IMR-90 (cell line): ENCODE measurements around the gene GGA3. TPM values are rescaled to one million over a fixed set of nuclear protein-coding genes. Genes with fewer than 3 reads are reported as not detected.
A peak's percentile ranks its signal among the peaks of the same experiment; 100 is the strongest.

Experiments
- ATAC-seq: fragments of 200-7000 bp; cut with Tn5 transposase; 2 replicates; pipeline ENCODE4 v1.9.1; 2020; ENCODE audit warnings: low read depth, mild to moderate bottlenecking, moderate library complexity
- BruUV-seq: library from RNA; stranded (reverse); fragments of 400-500 nt; replicated peaks from 2 replicates; lab custom pipeline; 2021; lab: Mats Ljungman, UMichigan
- CTCF ChIA-PET: fragments of 300-600 bp; formaldehyde crosslinking; extraction: SDS; loops from one replicate; lab custom pipeline; 2021; ENCODE audit warnings: antibody characterized with exemption; lab: Yijun Ruan, JAX
- POLR2A ChIA-PET: fragments of 300-600 bp; sonication (Branson Sonifier 250); formaldehyde crosslinking; loops from one replicate; lab custom pipeline; 2022; ENCODE audit warnings: antibody characterized with exemption; ENCODE audit not compliant: unreplicated experiment; lab: Charles Lee
- DNase-seq: peaks from one replicate; pipeline ENCODE4 v3.0.0; 2013
- H2AFZ ChIP-seq: replicated peaks from 2 replicates; pipeline ENCODE3; 2013; ENCODE audit warnings: low read length, mild to moderate bottlenecking; ENCODE audit not compliant: poor library complexity
- H2AK5ac ChIP-seq: 2 replicates; pipeline ENCODE4 v1.6.1; 2013; ENCODE audit warnings: low read depth, low read length, inconsistent platforms
- H2AK9ac ChIP-seq: replicated peaks from 2 replicates; pipeline ENCODE3; 2013; ENCODE audit warnings: mild to moderate bottlenecking, low read depth, low read length, moderate library complexity; ENCODE audit not compliant: poor library complexity
- H2BK120ac ChIP-seq: 2 replicates; pipeline ENCODE4 v1.6.1; 2013; ENCODE audit warnings: low read depth, low read length, inconsistent platforms
- H2BK15ac ChIP-seq: 3 replicates; pipeline ENCODE4 v1.6.1; 2013; ENCODE audit warnings: low read depth, low read length, inconsistent platforms
- H2BK20ac ChIP-seq: 2 replicates; pipeline ENCODE4 v1.6.1; 2013; ENCODE audit warnings: low read depth, mild to moderate bottlenecking, inconsistent platforms, low read length, moderate library complexity
- H2BK5ac ChIP-seq: 2 replicates; pipeline ENCODE4 v1.6.1; 2013; ENCODE audit warnings: mild to moderate bottlenecking, low read depth, low read length, inconsistent platforms; ENCODE audit not compliant: poor library complexity, severe bottlenecking
- H3K14ac ChIP-seq: replicated peaks from 2 replicates; pipeline ENCODE4 v1.6.1; 2013; ENCODE audit warnings: low read depth, low read length, inconsistent platforms
- H3K18ac ChIP-seq: 2 replicates; pipeline ENCODE4 v1.6.1; 2013; ENCODE audit warnings: low read depth, low read length, control low read depth
- H3K23ac ChIP-seq: 2 replicates; pipeline ENCODE4 v1.6.1; 2013; ENCODE audit warnings: low read depth, low read length, inconsistent platforms
- H3K27ac ChIP-seq: 2 replicates; pipeline ENCODE4 v1.5.1; 2013; ENCODE audit warnings: mild to moderate bottlenecking, control low read depth, low read length; ENCODE audit not compliant: insufficient read depth
- H3K27me3 ChIP-seq: 2 replicates; pipeline ENCODE4 v1.6.1; 2013; ENCODE audit warnings: low read length; ENCODE audit not compliant: control insufficient read depth, insufficient read depth
- H3K36me3 ChIP-seq: 2 replicates; pipeline ENCODE4 v1.6.1; 2013; ENCODE audit warnings: low read length, mixed read lengths; ENCODE audit not compliant: control insufficient read depth, insufficient read depth
- H3K4ac ChIP-seq: 2 replicates; pipeline ENCODE4 v1.6.1; 2013; ENCODE audit warnings: low read depth, low read length, inconsistent platforms
- H3K4me1 ChIP-seq: 2 replicates; pipeline ENCODE4 v1.6.1; 2013; ENCODE audit warnings: low read length, mixed read lengths; ENCODE audit not compliant: control insufficient read depth, insufficient read depth
- H3K4me2 ChIP-seq: 2 replicates; pipeline ENCODE4 v1.6.1; 2013; ENCODE audit warnings: low read depth, mild to moderate bottlenecking, control low read depth, low read length, moderate library complexity
- H3K4me3 ChIP-seq: 2 replicates; pipeline ENCODE4 v1.5.1; 2013; ENCODE audit warnings: low read depth, mild to moderate bottlenecking, control low read depth, low read length, moderate library complexity; ENCODE audit not compliant: insufficient read depth
- H3K56ac ChIP-seq: 2 replicates; pipeline ENCODE4 v1.6.1; 2013; ENCODE audit warnings: low read length, inconsistent platforms; ENCODE audit not compliant: insufficient read depth; ENCODE audit errors: extremely low read depth
- H3K79me1 ChIP-seq, 2 experiments: 2 replicates each; pipeline ENCODE4 v1.6.1; 2013; ENCODE audit warnings: low read length in 2 of 2, inconsistent platforms in 1 of 2, low read depth in 1 of 2
- H3K9ac ChIP-seq: 2 replicates; pipeline ENCODE4 v1.6.1; 2013; ENCODE audit warnings: low read depth, low read length, control low read depth
- H3K9me1 ChIP-seq: 2 replicates; pipeline ENCODE4 v1.6.1; 2013; ENCODE audit warnings: low read length, inconsistent platforms; ENCODE audit not compliant: insufficient read depth
- H3K9me3 ChIP-seq: 2 replicates; pipeline ENCODE4 v1.6.1; 2013; ENCODE audit warnings: low read length; ENCODE audit not compliant: control insufficient read depth, insufficient read depth
- H4K20me1 ChIP-seq: 2 replicates; pipeline ENCODE4 v1.6.1; 2013; ENCODE audit warnings: low read length, inconsistent platforms; ENCODE audit not compliant: insufficient read depth
- H4K5ac ChIP-seq: 2 replicates; pipeline ENCODE4 v1.6.1; 2013; ENCODE audit warnings: mild to moderate bottlenecking, low read depth, low read length, control low read depth
- H4K8ac ChIP-seq, 2 experiments: 2 replicates each; pipeline ENCODE4 v1.6.1; 2013; ENCODE audit warnings: low read depth in 2 of 2, low read length in 2 of 2, control low read depth in 1 of 2, inconsistent platforms in 1 of 2
- H4K91ac ChIP-seq: 2 replicates; pipeline ENCODE4 v1.6.1; 2013; ENCODE audit warnings: low read depth, low read length, inconsistent platforms; ENCODE audit not compliant: insufficient read depth
- BHLHE40 ChIP-seq: fragments of 150-350 bp; IDR thresholded peaks from 2 replicates; pipeline ENCODE4 v1.6.1; 2016; ENCODE audit warnings: mild to moderate bottlenecking, low read depth, low read length
- CEBPB ChIP-seq: IDR thresholded peaks from 2 replicates; pipeline ENCODE4 v1.6.1; 2012; ENCODE audit warnings: low read depth, low read length, improper control_type of control experiment
- CHD1 ChIP-seq: IDR thresholded peaks from 2 replicates; pipeline ENCODE4 v1.6.1; 2012; ENCODE audit warnings: low read depth, low read length, improper control_type of control experiment
- ELK1 ChIP-seq: fragments of 150-350 bp; IDR thresholded peaks from 2 replicates; pipeline ENCODE4 v1.6.1; 2016; ENCODE audit warnings: low read depth, mild to moderate bottlenecking, low read length, moderate library complexity, borderline replicate concordance
- FOS ChIP-seq: fragments of 150-350 bp; IDR thresholded peaks from 2 replicates; pipeline ENCODE4 v1.6.1; 2016; ENCODE audit warnings: low read depth, low read length
- MAFK ChIP-seq: IDR thresholded peaks from 2 replicates; pipeline ENCODE4 v1.6.1; 2012; ENCODE audit warnings: low read depth, low read length, improper control_type of control experiment
- MAZ ChIP-seq: IDR thresholded peaks from 2 replicates; pipeline ENCODE4 v1.6.1; 2012; ENCODE audit warnings: low read depth, mild to moderate bottlenecking, low read length, improper control_type of control experiment, moderate library complexity, borderline replicate concordance
- MXI1 ChIP-seq: IDR thresholded peaks from 2 replicates; pipeline ENCODE4 v1.6.1; 2012; ENCODE audit warnings: low read depth, mild to moderate bottlenecking, low read length, moderate library complexity, borderline replicate concordance
- NFE2L2 ChIP-seq: fragments of 150-350 bp; IDR thresholded peaks from 2 replicates; pipeline ENCODE4 v1.6.1; 2016; ENCODE audit warnings: low read depth, mild to moderate bottlenecking, low read length
- POLR2A ChIP-seq: IDR thresholded peaks from 2 replicates; pipeline ENCODE4 v1.6.1; 2012; ENCODE audit warnings: mild to moderate bottlenecking, low read depth, low read length
- RAD21 ChIP-seq: IDR thresholded peaks from 2 replicates; pipeline ENCODE4 v1.6.1; 2012; ENCODE audit warnings: low read length, improper control_type of control experiment
- RCOR1 ChIP-seq: IDR thresholded peaks from 2 replicates; pipeline ENCODE4 v1.6.1; 2012; ENCODE audit warnings: mild to moderate bottlenecking, low read length, improper control_type of control experiment; ENCODE audit not compliant: insufficient replicate concordance
- RFX5 ChIP-seq: IDR thresholded peaks from 2 replicates; pipeline ENCODE4 v1.8.0; 2012; ENCODE audit warnings: low read depth, mild to moderate bottlenecking, low read length, moderate library complexity
- SMC3 ChIP-seq: fragments of 150-350 bp; IDR thresholded peaks from 2 replicates; pipeline ENCODE4 v1.6.1; 2016; ENCODE audit warnings: low read depth, mild to moderate bottlenecking, antibody characterized with exemption, low read length, moderate library complexity
- USF2 ChIP-seq: fragments of 150-350 bp; IDR thresholded peaks from 2 replicates; pipeline ENCODE4 v1.6.1; 2017; ENCODE audit warnings: mild to moderate bottlenecking, antibody characterized with exemption, low read length, low read depth
- WGBS, 2 experiments: methylation state at CpG; one replicate each; pipeline versions ENCODE4 v1.1.5 to v1.1.7; 2013; ENCODE audit warnings: missing lambda C conversion rate in 2 of 2; ENCODE audit not compliant: insufficient read length in 1 of 2; ENCODE audit errors: extremely low coverage in 2 of 2; 5-methylcytosine and 5-hydroxymethylcytosine counted together
- dilution Hi-C: fragments of 300-500 bp; cut with HindIII; formaldehyde crosslinking; loops from one replicate; pipeline ENCODE4 v1.14.3; 2018; ENCODE audit warnings: low sequenced_read_pairs; ENCODE audit not compliant: unreplicated experiment
- in situ Hi-C: fragments of 300-500 bp; cut with MboI; formaldehyde crosslinking; loops from 3 replicates; pipeline ENCODE4 v1.14.3; 2019; ENCODE audit warnings: low sequenced_read_pairs, inconsistent platforms, mixed read lengths
- intact Hi-C: fragments of 100-400 bp; cut with micrococcal nuclease; formaldehyde crosslinking; loops from 2 replicates; pipeline ENCODE4 v1.10.0; 2022
- polyA plus RNA-seq, 3 experiments: library from polyadenylated mRNA; depleted of rRNA; stranded (reverse); fragments of >200 nt; gene quantifications; 2 replicates each; pipeline ENCODE4 v1.2.3, GENCODE V29; 2012; ENCODE audit warnings: low replicate concordance in 1 of 3
- total RNA-seq: library from RNA; depleted of rRNA; stranded (reverse); fragments of >200 nt; gene quantifications from 2 replicates; pipeline ENCODE4 v1.2.3, GENCODE V29; 2012
- TF ChIP-seq, protein P1 (sequence below): conservative IDR thresholded peaks from 2 replicates; pipeline ENCODE4 v1.5.1; 2012; ENCODE audit warnings: mild to moderate bottlenecking, low read depth, low read length, improper control_type of control experiment

The GGA3 gene
- total and polyA plus RNA-seq, 2 of the 4 experiments (the other 2 are of a cell fraction) = 15.1 to 35.2 TPM

DNA sequence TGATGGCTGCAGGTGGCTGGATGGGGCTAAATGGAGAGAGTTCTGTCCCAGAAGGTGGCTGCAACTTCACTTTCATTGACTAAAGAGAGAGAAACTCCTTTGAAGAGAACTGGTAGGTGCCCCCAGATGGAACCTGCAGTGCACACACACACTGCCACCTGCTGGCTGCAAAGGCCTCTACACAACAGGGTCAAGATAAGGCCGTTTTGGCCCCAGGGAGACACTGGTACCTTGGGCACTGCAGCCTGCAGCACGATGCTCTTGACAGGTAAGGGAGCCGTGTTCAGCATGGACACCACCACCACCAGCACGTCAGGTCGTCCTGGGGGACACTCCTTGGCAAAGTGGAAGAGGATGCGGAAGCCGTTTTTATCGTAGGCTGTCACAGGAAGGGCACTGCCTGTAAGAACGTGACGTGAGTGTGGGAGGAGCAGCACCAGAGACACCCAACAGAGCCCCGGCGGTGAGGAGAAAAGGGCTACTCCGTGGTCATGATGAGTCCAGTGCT is 22.7 kb downstream of the GGA3 start:
- Histone ChIP-seq H2AK5ac (no peak overlapping the region), H3K9me1 (no peaks in the 10 kb centered on the region), H2AFZ (peak overlapping the region; percentile 63), H3K4me2 (no peak overlapping the region), H4K5ac (no peak overlapping the region), H3K23ac (no peak overlapping the region), H2BK20ac (no peak overlapping the region), H2AK9ac (peak overlapping the region; percentile 58), H3K4me1 (no peaks in the 10 kb centered on the region), H3K27me3 (no peaks in the 10 kb centered on the region), H3K4ac (no peak overlapping the region), H3K56ac (no peak overlapping the region), H3K18ac (no peak overlapping the region), H4K20me1 (peaks cover 17% of the 10 kb centered on the region), H3K9me3 (no peaks in the 10 kb centered on the region), H3K14ac (no peak overlapping the region), H3K4me3 (no peak overlapping the region), H4K91ac (no peak overlapping the region), H3K36me3 (peaks cover 83% of the 10 kb centered on the region), H3K9ac (no peak overlapping the region), H3K79me1 (peaks cover 0 to 12% of the 10 kb centered on the region in 2 experiments; a peak in 1 of 4 replicates), H3K27ac (no peak overlapping the region), H4K8ac (no peak overlapping the region), H2BK15ac (no peak overlapping the region), H2BK5ac (no peak overlapping the region), H2BK120ac (no peak overlapping the region)
- ChIA-PET CTCF (interaction anchor here (0.7 kb wide), 1 partner anchor 37 kb away, joined by 3 read pairs; no protein-coding TSS in a partner anchor), POLR2A (interaction anchor here (0.7 kb wide), 1 partner anchor 28 kb away, joined by 3 read pairs; no protein-coding TSS in a partner anchor)
- DNase-seq (peak; percentile 69), ATAC-seq (peak; percentile 87)
- in situ Hi-C loops (no loop called here), intact Hi-C loops (no loop called here), dilution Hi-C loops (no loop called here)
- BruUV-seq = no TSS peak
- TF ChIP-seq CEBPB = no peak
- no peak for TF ChIP-seq BHLHE40
- no peak for TF ChIP-seq ELK1
- no peak for TF ChIP-seq RCOR1
- TF ChIP-seq USF2 = no peak
- TF ChIP-seq SMC3 = peak; percentile 63
- no peak for TF ChIP-seq MXI1
- no peak; the same call in 1 of the 2 replicates for TF ChIP-seq MAZ
- TF ChIP-seq MAFK = no peak
- TF ChIP-seq, protein P1, sequence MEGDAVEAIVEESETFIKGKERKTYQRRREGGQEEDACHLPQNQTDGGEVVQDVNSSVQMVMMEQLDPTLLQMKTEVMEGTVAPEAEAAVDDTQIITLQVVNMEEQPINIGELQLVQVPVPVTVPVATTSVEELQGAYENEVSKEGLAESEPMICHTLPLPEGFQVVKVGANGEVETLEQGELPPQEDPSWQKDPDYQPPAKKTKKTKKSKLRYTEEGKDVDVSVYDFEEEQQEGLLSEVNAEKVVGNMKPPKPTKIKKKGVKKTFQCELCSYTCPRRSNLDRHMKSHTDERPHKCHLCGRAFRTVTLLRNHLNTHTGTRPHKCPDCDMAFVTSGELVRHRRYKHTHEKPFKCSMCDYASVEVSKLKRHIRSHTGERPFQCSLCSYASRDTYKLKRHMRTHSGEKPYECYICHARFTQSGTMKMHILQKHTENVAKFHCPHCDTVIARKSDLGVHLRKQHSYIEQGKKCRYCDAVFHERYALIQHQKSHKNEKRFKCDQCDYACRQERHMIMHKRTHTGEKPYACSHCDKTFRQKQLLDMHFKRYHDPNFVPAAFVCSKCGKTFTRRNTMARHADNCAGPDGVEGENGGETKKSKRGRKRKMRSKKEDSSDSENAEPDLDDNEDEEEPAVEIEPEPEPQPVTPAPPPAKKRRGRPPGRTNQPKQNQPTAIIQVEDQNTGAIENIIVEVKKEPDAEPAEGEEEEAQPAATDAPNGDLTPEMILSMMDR = peak; percentile 68
- TF ChIP-seq POLR2A = no peak
- no peak for TF ChIP-seq CHD1
- peak; percentile 49 for TF ChIP-seq RAD21
- TF ChIP-seq RFX5 = no peak
- TF ChIP-seq NFE2L2 = no peak
- TF ChIP-seq FOS = no peak
- 89% methylated on average over 4 of the region's 13 CpGs; no CpG with 5 or more reads in 1 of the 2 experiments for WGBS, 2 experiments
